Right atrium auricular region (tissue), 2 donors: ENCODE results near the gene ZNF81. TPM values are rescaled to one million over a fixed set of nuclear protein-coding genes. Genes with fewer than 3 reads are reported as not detected.
"Not testable (repeated sequence)": the region's sequence is repeated elsewhere in the genome, so short reads cannot be mapped to it uniquely, and the experiment has no call there.

Experiments
- DNase-seq: peaks from one replicate; pipeline ENCODE4 v3.0.0-alpha.2; 2019; ENCODE audit warnings: low spot score
- H3K27ac ChIP-seq, 2 donors: fragments of 200-600 bp; sonication (generic); 1 replicate in 1 of 2; 2 replicates in 1 of 2; pipeline ENCODE4 v1.5.1; 2016 to 2019
- H3K27me3 ChIP-seq, 2 donors: fragments of 200-600 bp; sonication (generic); one replicate each; pipeline versions ENCODE4 v1.5.1 to v1.6.0; 2017 to 2019
- H3K36me3 ChIP-seq: fragments of 200-600 bp; sonication (generic); one replicate; pipeline ENCODE4 v1.5.1; 2016
- H3K4me1 ChIP-seq, 2 donors: fragments of 200-600 bp; sonication (generic); one replicate each; pipeline versions ENCODE4 v1.5.1 to v1.6.0; 2017 to 2019
- H3K4me3 ChIP-seq, 2 donors: fragments of 200-600 bp; sonication (generic); 1 replicate in 1 of 2; 2 replicates in 1 of 2; pipeline ENCODE4 v1.5.1; 2017 to 2019; ENCODE audit warnings: mild to moderate bottlenecking in 1 of 2, moderate library complexity in 1 of 2
- H3K9me3 ChIP-seq, 2 donors: fragments of 200-600 bp; sonication (generic); one replicate each; pipeline ENCODE4 v1.5.1; 2019
- total RNA-seq, 2 donors: library from RNA; depleted of rRNA; stranded (reverse); fragments of >200 nt; gene quantifications; one replicate each; pipeline ENCODE4 v1.1.0, GENCODE V29; 2016
- TF ChIP-seq, protein P1 (sequence below), 2 donors: fragments of 200-600 bp; sonication (generic); IDR thresholded peaks; one replicate each; pipeline ENCODE4 v1.5.1; 2019; ENCODE audit warnings: antibody characterized with exemption in 2 of 2

The ZNF81 gene
- total RNA-seq, 2 donors from 2014 or later: 3.6 to 4.7 TPM

DNA sequence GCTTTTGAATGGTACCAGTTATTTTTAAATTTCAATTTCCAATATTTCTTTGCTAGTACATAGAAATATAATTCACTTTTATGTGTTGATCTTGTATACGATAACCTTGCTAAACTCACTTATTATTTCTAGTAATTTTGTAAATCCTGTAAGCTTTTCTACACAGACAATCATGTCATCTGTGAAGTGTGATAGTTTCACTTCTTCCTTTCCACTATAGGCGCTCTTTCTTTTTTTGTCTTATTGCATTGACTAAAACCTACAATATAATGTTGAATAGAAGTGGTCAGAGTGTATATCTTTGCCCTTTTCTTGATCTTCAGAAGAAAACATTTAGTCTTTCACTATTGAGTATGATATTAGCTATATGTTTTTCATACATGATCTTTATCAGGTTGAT, 90.5 kb downstream of the ZNF81 start:
- H3K27me3 ChIP-seq: no peaks in the 10 kb centered on the region
- no peaks in the 10 kb centered on the region for H3K9me3 ChIP-seq
- TF ChIP-seq, protein P1, sequence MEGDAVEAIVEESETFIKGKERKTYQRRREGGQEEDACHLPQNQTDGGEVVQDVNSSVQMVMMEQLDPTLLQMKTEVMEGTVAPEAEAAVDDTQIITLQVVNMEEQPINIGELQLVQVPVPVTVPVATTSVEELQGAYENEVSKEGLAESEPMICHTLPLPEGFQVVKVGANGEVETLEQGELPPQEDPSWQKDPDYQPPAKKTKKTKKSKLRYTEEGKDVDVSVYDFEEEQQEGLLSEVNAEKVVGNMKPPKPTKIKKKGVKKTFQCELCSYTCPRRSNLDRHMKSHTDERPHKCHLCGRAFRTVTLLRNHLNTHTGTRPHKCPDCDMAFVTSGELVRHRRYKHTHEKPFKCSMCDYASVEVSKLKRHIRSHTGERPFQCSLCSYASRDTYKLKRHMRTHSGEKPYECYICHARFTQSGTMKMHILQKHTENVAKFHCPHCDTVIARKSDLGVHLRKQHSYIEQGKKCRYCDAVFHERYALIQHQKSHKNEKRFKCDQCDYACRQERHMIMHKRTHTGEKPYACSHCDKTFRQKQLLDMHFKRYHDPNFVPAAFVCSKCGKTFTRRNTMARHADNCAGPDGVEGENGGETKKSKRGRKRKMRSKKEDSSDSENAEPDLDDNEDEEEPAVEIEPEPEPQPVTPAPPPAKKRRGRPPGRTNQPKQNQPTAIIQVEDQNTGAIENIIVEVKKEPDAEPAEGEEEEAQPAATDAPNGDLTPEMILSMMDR (IDR thresholded peaks at IDR 0.05): no peak
- H3K36me3 ChIP-seq: no peaks in the 10 kb centered on the region
- H3K27ac ChIP-seq: no peak overlapping the region
- no peaks in the 10 kb centered on the region for H3K4me1 ChIP-seq
- no peak for DNase-seq
- no peak overlapping the region for H3K4me3 ChIP-seq

DNA sequence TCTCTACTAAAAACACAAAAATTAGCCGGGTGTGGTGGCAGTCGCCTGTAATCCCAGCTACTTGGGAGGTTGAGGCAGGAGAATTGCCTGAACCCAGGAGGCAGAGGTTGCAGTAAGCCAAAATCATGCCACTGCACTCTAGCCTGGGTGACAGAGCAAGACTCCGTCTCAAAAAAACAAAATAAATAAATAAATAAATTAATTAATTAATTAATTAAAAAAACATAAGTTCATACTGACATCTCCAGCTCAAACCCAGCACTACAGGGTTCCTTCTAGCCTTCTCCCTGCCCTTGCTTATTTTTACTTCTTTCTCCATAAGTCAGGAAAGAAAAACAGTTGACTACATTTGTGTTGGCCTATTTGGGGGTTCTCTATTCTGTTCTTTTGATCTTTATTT, 95.3 kb downstream of the ZNF81 start:
- not testable (repeated sequence) for H3K27me3 ChIP-seq, DNase-seq, H3K36me3 ChIP-seq

DNA sequence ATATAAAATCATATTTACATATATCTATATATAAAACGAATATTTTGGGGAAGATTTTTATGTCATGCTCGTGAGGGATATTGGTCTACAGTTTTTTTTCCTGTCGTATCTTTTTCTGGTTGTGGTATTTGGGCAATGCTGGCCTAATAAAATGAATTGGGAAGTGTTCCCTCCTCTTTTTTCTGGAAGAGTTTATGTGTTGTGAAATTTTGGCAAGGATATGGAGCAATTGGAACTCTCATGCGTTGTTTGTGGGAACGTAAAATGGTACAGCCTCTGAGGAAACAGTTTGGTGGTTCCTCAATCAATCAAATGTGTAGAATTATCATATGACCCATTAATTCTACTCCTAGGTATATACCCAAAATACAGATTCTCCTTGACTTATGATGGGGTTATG, 97.2 kb downstream of the ZNF81 start:
- H3K36me3 ChIP-seq: no peaks in the 10 kb centered on the region

More for the DNA sequence above, 95.3 kb downstream of the ZNF81 start:
- H3K9me3 ChIP-seq, H3K4me1 ChIP-seq, H3K27ac ChIP-seq, H3K4me3 ChIP-seq: not testable (repeated sequence)

DNA sequence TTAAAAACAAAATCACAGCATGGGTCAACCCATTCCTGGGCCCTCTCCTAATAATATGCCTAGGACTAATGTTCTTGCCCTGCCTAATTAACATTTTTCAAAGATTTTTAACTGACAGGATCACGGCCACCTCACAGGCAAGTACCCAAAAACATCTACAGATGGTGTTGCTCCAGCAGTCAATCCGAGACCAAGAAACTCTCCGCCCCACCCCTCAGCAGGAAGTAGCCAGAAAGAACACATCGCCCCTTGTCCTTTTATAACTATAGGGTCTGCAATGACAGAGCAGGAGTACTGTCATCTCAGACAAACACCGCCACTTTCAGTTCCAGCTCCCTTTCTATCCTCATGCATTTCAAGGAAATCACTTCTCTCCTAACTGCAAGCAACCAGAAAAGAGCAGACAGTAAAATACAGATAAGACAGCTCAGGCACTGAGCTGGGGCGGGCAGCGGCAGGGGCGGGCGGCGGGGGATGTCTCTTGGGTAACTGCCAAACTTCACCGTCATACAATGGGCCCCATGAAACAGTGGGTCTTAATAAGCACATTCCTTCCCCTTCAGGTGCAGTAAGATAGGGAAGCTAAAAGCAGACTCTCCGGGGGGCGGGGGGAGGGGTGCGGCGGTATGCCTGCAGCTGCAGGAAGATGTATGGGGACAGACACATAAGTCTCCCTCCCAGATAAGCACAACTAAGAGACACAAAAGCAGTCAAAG, 99.7 kb downstream of the ZNF81 start:
- Histone ChIP-seq H3K36me3 (no peaks in the 10 kb centered on the region), H3K27me3 (no peaks in the 10 kb centered on the region), H3K9me3 (peaks cover 0 to 11% of the 10 kb centered on the region in 2 donors), H3K4me3 (peak overlapping the region in 1 of 2 donors; percentile 12), H3K27ac (no peak overlapping the region), H3K4me1 (no peaks in the 10 kb centered on the region)
- no peak for DNase-seq
- TF ChIP-seq, protein P1 (IDR thresholded peaks at IDR 0.05): no peak

More for the DNA sequence above, 97.2 kb downstream of the ZNF81 start:
- TF ChIP-seq, protein P1 (IDR thresholded peaks at IDR 0.05): no peak
- no peaks in the 10 kb centered on the region for H3K4me1 ChIP-seq
- H3K4me3 ChIP-seq: no peak overlapping the region
- peaks cover 0 to 11% of the 10 kb centered on the region in 2 donors for H3K9me3 ChIP-seq
- no peaks in the 10 kb centered on the region for H3K27me3 ChIP-seq
- no peak for DNase-seq
- H3K27ac ChIP-seq: no peak overlapping the region

DNA sequence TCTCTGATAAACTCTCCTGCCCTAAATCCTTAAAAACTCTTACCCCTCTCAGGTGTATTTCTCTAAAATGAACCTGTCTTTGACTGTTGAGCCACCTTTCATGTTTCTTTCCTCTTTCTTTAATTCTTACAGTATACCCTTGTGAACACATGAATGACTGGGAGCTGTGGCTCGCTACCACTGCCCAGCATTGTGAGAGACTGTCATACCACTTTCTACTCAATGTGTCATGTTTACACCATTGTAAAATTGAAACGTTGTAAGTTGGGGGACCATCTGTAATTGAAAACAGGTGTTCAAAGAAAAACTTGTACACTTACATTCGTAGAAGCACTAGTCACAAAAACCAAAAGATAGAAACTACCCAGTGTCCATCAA, 100.2 kb downstream of the ZNF81 start:
- peaks cover 0 to 11% of the 10 kb centered on the region in 2 donors for H3K9me3 ChIP-seq
- no peak for DNase-seq
- H3K27me3 ChIP-seq: no peaks in the 10 kb centered on the region
- peak overlapping the region in 1 of 2 donors; percentile 12 for H3K4me3 ChIP-seq
- H3K36me3 ChIP-seq: no peaks in the 10 kb centered on the region
- H3K4me1 ChIP-seq: no peaks in the 10 kb centered on the region
- TF ChIP-seq, protein P1 (IDR thresholded peaks at IDR 0.05): no peak
- H3K27ac ChIP-seq: no peak overlapping the region

DNA sequence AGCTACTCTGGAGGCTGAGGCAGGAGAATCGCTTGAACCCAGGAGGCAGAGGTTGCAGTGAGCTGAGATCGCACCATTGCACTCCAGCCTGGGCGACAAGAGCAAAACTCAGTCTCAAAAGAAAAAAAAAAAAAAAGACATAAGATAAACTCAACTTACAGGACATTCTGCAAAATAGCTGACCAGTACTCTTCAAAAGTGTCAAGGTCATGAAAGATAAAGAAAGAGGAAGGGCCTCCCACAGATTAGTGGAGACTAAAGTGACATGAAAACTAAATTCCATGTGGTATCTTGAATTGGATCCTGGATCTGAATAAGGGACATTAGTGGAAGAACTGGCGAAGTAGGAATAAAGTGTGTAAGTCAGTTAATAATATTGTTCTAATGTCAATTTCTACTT, 103.7 kb downstream of the ZNF81 start:
- H3K4me3 ChIP-seq: no peak overlapping the region
- TF ChIP-seq, protein P1 (IDR thresholded peaks at IDR 0.05): no peak
- no peaks in the 10 kb centered on the region for H3K36me3 ChIP-seq

More for the DNA sequence above, 103.7 kb downstream of the ZNF81 start:
- no peak overlapping the region for H3K27ac ChIP-seq
- H3K4me1 ChIP-seq: no peaks in the 10 kb centered on the region
- no peaks in the 10 kb centered on the region for H3K27me3 ChIP-seq
- H3K9me3 ChIP-seq: peaks cover 0 to 11% of the 10 kb centered on the region in 2 donors
- DNase-seq: no peak
